Panc1 (cell line): ENCODE results near the gene STPG4.

Experiments
- CTCF ChIP-seq: fragments of 450-650 bp; IDR thresholded peaks from 2 replicates; pipeline ENCODE4 v1.5.1; 2017; ENCODE audit warnings: mild to moderate bottlenecking
- SIN3A ChIP-seq: IDR thresholded peaks from 2 replicates; pipeline ENCODE4 v1.6.1; 2012; ENCODE audit warnings: low read depth, mild to moderate bottlenecking, low read length, moderate library complexity, borderline replicate concordance; ENCODE audit not compliant: insufficient read depth

GRCh38 chr2:47203995-47204394 lies 48.9 kb upstream of the STPG4 start:
- TF ChIP-seq CTCF: no peak
- TF ChIP-seq SIN3A: no peak
